ENCODE results near the gene CEP250.

GRCh38 chr20:35506179-35506578 lies 50.8 kb downstream of the CEP250 start:
- TF ChIP-seq CTCF (conservative IDR thresholded peaks at IDR 0.05 in 1 of 2, IDR thresholded peaks at IDR 0.05 in 1 of 2; ENCODE audit: extremely low read depth in 1 of 2, insufficient read depth in 1 of 2, low read depth in 1 of 2, low read length in 2 of 2) (no peak), EZH2 (IDR thresholded peaks at IDR 0.05; ENCODE audit: borderline replicate concordance, low read length) (no peak)

All from mammary epithelial cell (primary cell).